Thyroid gland (tissue), 4 donors: ENCODE data around the gene HIVEP3.

ENCODE experiments used
- CTCF ChIP-seq, 6 experiments: fragments of 200-600 bp in 3 of 6; fragments of 450-650 bp in 3 of 6; sonication (generic) in 3 of 6; IDR thresholded peaks; one replicate each; pipeline ENCODE4 v1.5.1; 2016 to 2019; ENCODE audit warnings: antibody characterized with exemption in 6 of 6, mild to moderate bottlenecking in 2 of 6, inconsistent platforms in 1 of 6, moderate library complexity in 1 of 6
- POLR2A ChIP-seq, 2 donors: fragments of 450-650 bp; IDR thresholded peaks; one replicate each; pipeline ENCODE4 v1.6.1; 2017; ENCODE audit warnings: antibody characterized with exemption in 2 of 2, mild to moderate bottlenecking in 2 of 2, moderate library complexity in 1 of 2

GRCh38 chr1:41568204-41568603, 350.5 kb downstream of the HIVEP3 start:
- no peak for TF ChIP-seq POLR2A (IDR thresholded peaks at IDR 0.05)
- TF ChIP-seq CTCF (IDR thresholded peaks at IDR 0.05), result no peak
